Hepatocyte (in vitro differentiated cells): ENCODE data around the gene TRRAP.

Experiments
- CTCF ChIP-seq: fragments of 200-600 bp; sonication (generic); IDR thresholded peaks from 2 replicates; pipeline ENCODE4 v1.5.1; 2016; ENCODE audit warnings: antibody characterized with exemption, mild to moderate bottlenecking; ENCODE audit not compliant: poor library complexity
- EZH2phosphoT487 ChIP-seq: fragments of 200-600 bp; sonication (generic); IDR thresholded peaks from one replicate; pipeline ENCODE4 v1.6.1; 2018; ENCODE audit warnings: antibody characterized with exemption, mild to moderate bottlenecking, low read depth, moderate library complexity; ENCODE audit not compliant: unreplicated experiment, severe bottlenecking

- no peak for TF ChIP-seq CTCF
- TF ChIP-seq EZH2phosphoT487: no peak
These were observed 107.1 kb downstream of the TRRAP start for GRCh38 chr7:98985406-98985805.
